ENCODE results near the gene TUBB4A. TPM values are rescaled to one million over a fixed set of nuclear protein-coding genes. Genes with fewer than 3 reads are reported as not detected.

The TUBB4A gene
- 0.60 and 0.85 TPM in 2 replicates for total RNA-seq (2014; rRNA removed; shearing (Covaris generic))

DNA sequence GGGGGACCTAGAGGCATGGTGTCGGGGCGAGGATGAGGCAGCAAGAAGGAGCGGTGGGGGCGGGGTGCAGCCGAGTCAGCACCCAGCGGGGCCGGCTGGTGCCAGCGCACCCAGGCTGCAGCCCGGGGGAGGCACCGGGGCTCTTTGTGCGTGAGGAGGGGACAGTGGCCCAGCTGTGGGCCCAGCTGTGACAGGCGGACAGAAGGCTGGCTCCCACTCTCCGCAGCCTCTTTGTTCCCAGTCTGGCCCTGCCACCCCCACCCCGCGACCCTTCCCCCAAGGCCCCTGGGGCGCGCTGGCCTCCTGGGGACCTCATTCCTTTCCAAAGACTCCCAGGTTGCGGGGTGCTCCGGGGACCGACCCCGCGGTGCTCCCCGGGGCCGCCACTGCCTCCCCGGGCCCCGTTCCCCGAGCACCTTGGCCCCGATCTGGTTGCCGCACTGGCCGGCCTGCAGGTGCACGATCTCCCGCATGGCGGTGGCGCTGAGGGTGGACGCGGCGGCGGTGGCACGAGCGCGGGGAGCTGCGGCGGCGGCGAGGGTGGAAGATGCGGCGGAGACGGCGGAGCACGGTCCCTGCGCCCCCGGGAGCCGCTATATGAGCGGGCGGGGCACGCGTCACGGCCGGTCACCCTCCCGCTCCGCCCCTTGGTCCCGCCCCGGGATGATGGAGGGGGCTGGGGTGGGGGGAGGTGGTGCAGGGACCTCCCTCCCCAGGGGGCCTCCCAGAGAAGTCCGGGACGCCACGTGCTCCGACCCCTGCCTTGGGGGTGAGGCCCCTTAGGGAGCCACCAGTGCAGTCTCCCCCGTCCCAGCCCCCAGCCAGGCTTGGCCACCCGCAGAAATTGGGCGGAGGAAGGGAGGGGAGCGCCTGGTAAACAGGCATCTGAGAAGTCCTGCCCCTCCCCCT, at the start of gene TUBB4A:
TUBB4A (minus strand) TSS at position 570 of the 909 bp plus-strand sequence; CDS start at position 473, 97 bp downstream.

GRCh38 chr19:6530386-6531162, 28.5 kb upstream of the TUBB4A start, which contains the start of gene TNFSF9:
TNFSF9 (plus strand) TSS chr19:6531026; CDS start chr19:6531037, 11 bp downstream.

DNA sequence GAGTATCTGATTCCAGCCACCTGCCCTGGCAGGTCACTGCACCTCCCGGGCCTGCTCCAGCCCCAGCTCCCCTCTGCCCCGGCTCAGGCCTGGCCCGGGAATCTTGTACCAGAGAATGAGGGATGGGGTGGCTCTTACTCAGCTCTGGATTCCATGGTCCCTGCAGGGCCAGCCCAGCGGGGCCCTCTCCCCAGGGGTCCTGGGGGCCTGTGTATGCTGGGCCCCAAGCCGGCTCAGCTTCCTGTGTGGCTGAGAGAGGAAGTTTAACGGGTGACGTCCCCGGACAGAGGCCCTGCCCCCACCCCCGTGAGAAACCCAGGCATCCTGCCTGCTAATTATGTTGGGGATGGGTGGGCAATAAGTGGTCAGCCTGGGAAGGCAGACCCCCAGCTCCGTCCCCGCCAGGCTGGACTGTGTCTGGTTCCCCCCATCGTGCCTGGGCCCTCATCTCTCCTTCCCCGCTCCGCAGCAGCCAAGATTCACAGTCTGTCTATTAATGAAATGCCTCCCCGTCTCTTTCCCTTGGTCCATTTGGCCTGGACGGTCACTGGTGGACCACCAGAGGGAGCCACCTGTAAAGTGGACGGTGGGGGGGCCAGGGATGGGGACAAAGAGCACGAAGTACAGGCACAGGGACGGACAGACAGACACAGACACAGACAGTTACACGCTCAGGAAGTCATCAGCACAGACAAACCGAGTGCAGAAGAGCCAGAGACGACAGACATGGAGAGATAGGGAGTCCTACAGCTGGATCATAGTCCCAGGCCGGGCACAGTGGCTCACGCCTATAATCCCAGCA, 20.4 kb downstream of the TUBB4A start, which contains the start of gene DENND1C:
DENND1C (minus strand) TSS at position 247 of the 802 bp plus-strand sequence; CDS start at position 155, 92 bp downstream.

GRCh38 chr19:6464070-6464873, 37.8 kb downstream of the TUBB4A start, which contains the start of gene CRB3:
CRB3 (plus strand) TSS chr19:6464271; CDS start chr19:6464702, 431 bp downstream.

GRCh38 chr19:6459262-6460098, 42.6 kb downstream of the TUBB4A start, which contains the start of gene SLC25A23:
SLC25A23 (minus strand) TSS chr19:6459792; CDS start chr19:6459628, 164 bp downstream.

Small RNA genes lying within 50 kb of the gene (small RNA-seq; reads per million reads assigned to genes)
- not detected for gene AC010503.2

Other genes starting within 250 kb of the TUBB4A start
- 20.4 and 25.9 TPM in 2 replicates for gene MLLT1, start 222.3 kb downstream of the TUBB4A start, total RNA-seq (2014; rRNA removed; shearing (Covaris generic))
- gene ACER1, start 168.7 kb downstream of the TUBB4A start, total RNA-seq (2014; rRNA removed; shearing (Covaris generic)): not detected in 2 replicates
- gene CLPP, start 140.8 kb downstream of the TUBB4A start, total RNA-seq (2014; rRNA removed; shearing (Covaris generic)): 119 and 122 TPM in 2 replicates
- gene ALKBH7, start 129.5 kb downstream of the TUBB4A start, total RNA-seq (2014; rRNA removed; shearing (Covaris generic)): 26.5 and 34.5 TPM in 2 replicates
- gene PSPN, start 126.4 kb downstream of the TUBB4A start, total RNA-seq (2014; rRNA removed; shearing (Covaris generic)): 1.2 TPM in 2 replicates
- 92.5 and 96.0 TPM in 2 replicates for gene GTF2F1, start 109.1 kb downstream of the TUBB4A start, total RNA-seq (2014; rRNA removed; shearing (Covaris generic))
- gene KHSRP, start 77.5 kb downstream of the TUBB4A start, total RNA-seq (2014; rRNA removed; shearing (Covaris generic)): 216 and 257 TPM in 2 replicates
- not detected in 2 replicates for gene SLC25A41, start 68.5 kb downstream of the TUBB4A start, total RNA-seq (2014; rRNA removed; shearing (Covaris generic))
- 17.0 and 18.0 TPM in 2 replicates for gene SLC25A23, start 42.5 kb downstream of the TUBB4A start, total RNA-seq (2014; rRNA removed; shearing (Covaris generic))
- not detected in 2 replicates for gene CRB3, start 38.0 kb downstream of the TUBB4A start, total RNA-seq (2014; rRNA removed; shearing (Covaris generic))
- gene DENND1C, start 20.5 kb downstream of the TUBB4A start, total RNA-seq (2014; rRNA removed; shearing (Covaris generic)): not detected in 2 replicates
- gene TNFSF9, start 28.7 kb upstream of the TUBB4A start, total RNA-seq (2014; rRNA removed; shearing (Covaris generic)): 11.8 and 12.5 TPM in 2 replicates
- 93.9 and 116 TPM in 2 replicates for gene CD70, start 88.8 kb upstream of the TUBB4A start, total RNA-seq (2014; rRNA removed; shearing (Covaris generic))
- gene TNFSF14, start 167.9 kb upstream of the TUBB4A start, total RNA-seq (2014; rRNA removed; shearing (Covaris generic)): not detected in 2 replicates
- gene C3, start 218.3 kb upstream of the TUBB4A start, total RNA-seq (2014; rRNA removed; shearing (Covaris generic)): 7.9 and 15.0 TPM in 2 replicates
- 69.2 and 84.5 TPM in 2 replicates for gene GPR108, start 235.3 kb upstream of the TUBB4A start, total RNA-seq (2014; rRNA removed; shearing (Covaris generic))
- gene TRIP10, start 237.4 kb upstream of the TUBB4A start, total RNA-seq (2014; rRNA removed; shearing (Covaris generic)): 46.5 and 48.0 TPM in 2 replicates